ENCODE measurements around the gene FBXO44.
A peak's percentile ranks its signal among the peaks of the same experiment; 100 is the strongest.

The FBXO44 gene

DNA sequence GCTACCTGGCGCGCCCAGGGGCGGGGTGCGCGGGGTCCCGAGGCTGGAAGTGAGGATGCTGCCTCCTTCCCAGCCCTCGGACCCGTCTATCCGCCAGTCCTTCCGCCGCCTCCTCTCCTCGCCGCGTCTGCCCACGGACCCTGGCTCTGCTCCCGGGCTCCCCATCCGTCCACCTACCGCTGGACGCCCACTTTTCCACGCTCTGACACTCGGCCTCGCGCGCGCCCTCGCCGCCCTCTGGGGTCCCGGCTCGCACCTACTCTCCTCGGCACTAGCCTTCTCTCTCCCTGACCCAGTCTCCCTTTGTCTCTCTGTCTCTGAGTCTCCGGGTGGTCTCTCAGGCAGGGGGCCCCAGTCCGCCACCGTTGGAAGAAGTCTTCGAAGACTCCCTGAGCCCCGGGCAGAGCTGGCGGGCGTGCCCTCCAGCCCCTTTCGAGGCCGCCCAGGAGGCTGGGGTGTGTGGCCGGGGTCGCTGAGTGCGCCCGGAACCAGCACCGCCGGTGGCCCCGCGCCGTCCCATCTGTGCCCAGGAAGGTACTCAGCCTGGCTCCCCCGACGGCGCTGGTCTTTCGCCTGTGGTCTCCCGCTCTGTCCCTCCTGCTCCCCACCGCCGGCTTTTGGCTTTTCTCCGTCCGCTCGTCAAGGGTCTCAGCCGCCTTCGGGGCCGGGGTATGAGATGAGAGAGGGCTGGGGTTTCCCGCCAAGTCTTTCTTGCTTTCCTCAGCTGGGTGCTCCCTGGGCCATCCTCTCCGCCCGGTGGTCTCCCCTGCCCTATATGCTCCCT, 37.4 kb downstream of the FBXO44 start:
- no peak for DNase-seq

DNA sequence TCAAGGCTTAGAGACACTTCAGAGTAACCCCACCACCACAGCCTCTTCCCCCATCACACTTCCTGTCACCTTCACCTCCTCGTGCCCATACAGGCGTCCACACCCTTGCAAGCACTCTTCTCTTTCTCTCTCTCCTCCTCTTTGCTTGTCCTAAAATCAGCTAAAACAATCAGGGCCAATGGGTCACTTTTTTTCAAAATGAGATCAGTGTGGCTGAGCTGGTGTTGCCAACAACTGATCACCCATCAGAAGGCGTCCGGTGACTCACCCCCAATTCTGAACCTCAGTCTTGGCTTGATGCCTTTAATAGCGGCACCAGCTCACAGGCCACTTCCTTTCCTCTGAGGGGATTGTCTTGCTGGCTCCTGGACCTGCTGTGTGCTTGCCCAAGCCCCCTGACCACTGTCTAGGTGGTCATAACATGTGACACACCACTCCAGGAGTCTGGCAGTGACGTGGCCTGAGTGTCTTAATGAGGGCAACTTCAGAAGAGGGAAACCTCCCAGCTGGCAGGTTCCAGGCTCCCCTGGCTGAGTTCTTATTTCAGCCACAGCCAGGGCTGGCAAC, 38.4 kb downstream of the FBXO44 start:
- DNase-seq: peak; percentile 41

DNA sequence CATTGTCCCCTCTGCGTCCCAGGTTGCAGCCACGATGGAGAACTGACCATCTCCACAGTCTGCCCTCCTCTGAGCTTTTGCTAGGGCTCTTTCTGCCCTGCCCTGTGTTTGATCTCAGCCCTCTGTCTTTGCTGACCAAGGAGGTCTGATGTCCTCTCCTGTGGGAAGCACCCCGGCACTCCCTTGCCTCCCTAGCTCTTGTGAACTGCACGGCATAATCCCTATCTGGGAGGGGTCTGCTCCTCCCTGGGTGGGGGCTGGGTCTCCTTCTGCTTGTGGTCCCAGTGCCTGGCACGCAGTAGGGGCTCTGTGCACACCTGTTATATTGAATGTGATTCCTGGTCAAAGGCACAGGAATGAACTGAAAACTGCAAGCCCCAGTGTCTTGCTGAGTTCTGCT, 39.2 kb downstream of the FBXO44 start:
- no peak for DNase-seq

DNA sequence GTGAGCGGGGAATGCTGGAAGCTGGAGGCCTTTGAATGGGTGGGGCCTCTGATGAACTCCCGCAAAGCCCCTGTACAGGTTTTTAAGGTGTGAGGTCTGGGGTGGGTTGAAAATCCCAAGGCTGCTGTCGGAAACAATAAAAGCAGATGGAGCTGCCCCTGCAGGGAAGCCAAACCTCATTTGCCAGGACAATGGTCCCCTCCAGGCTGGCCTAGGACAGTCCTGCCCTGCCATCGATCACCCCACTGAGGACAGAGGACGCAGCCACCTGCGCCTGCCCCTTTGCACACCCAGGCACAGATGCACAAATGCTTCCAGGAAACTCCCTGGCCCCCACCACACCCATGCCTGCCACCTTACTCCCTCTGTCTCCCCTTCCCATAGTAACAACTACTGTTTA, 41.2 kb downstream of the FBXO44 start:
- DNase-seq: no peak

DNA sequence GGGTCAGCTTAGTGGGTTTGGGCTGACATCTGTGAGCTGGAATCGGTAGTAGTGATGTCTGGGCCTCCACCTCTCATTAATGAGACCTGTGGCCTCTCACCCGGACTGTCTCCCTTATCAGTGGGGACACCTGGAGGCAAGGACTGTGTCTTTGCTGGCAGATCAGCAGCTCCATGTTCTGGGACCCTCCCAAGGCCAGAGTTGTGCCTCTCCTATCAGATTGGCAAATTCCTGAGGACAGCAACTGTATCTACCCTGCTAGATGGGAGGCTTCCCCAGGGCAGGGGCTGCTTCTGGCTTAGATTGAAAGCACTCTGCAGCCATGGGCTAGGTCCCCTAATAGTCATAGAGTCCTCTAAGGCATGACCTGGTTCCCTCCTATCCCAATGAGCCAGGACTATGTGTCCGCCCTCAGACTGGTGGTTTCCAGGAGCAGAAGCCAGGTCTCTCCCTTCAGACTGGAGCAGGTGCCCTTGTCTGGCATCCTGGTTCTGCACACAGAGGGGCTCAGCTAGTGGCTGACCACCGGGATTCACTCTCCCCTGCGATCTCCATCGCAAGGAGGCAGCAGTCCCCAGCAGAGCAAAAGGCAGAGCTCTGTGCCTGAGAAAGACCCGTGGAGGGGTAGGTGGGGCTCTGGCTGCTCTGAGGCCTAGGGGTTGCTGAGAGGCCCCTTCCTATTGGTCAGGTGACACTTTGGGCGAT, 42.7 kb downstream of the FBXO44 start:
- DNase-seq: no peak

DNA sequence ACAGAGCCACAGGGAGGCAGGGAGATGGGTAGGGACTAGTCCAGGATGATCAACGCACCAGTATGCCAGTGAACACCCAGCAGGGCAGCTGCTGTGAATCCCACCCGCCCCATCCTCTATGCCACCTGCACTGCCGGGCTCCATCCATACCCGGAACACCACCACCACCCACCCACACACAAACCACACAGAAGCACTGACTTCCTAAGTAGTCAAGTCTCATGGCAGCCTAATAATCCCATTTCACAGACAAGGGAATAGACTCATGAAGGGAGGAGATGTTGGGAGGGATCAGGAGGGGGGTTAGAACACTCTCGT, 43.2 kb downstream of the FBXO44 start:
- no peak for DNase-seq

DNA sequence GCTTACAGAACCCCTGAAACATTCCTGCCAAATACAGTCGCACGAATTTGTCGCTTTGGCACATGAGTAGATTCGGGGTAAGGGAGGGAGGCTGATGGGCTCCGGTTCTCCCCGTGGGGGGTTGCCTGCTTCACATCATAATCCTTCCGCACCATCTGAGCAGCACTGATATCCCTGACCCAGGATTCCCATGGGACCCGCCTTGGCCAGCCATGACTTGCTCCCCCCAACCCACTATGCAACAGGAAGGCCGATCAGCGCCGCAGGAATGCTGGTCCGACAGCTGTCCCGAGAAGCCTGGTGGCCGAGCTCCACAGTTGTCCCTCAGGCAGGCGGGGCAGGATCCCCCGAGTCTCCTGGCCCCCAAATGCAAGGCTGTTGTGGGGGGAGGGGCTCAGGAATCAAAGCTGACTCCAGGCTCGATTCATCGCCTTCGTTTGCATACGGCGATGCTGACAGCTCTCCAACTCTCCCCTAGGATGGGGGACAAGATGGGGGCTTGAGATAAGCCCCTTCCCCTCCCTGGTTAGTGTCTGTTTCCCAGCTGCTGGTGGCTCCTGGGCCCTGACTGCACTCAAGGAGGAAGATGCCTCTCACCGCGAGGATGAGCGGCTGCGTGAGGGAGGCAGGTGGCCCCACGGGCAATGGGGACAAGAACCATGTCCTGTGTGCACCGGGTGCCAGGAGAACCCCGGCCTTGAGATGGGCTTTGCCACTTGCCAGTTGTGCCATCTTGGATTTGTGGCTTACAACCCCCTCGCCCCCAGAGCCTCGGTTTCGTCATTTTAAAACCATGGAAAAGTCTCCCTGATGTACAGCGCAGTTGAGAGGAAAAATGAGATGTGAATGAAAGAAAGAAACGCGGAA, 46.2 kb downstream of the FBXO44 start:
- no peak for DNase-seq

GRCh38 chr1:11701551-11701961, 46.9 kb downstream of the FBXO44 start:
- no peak for DNase-seq

DNA sequence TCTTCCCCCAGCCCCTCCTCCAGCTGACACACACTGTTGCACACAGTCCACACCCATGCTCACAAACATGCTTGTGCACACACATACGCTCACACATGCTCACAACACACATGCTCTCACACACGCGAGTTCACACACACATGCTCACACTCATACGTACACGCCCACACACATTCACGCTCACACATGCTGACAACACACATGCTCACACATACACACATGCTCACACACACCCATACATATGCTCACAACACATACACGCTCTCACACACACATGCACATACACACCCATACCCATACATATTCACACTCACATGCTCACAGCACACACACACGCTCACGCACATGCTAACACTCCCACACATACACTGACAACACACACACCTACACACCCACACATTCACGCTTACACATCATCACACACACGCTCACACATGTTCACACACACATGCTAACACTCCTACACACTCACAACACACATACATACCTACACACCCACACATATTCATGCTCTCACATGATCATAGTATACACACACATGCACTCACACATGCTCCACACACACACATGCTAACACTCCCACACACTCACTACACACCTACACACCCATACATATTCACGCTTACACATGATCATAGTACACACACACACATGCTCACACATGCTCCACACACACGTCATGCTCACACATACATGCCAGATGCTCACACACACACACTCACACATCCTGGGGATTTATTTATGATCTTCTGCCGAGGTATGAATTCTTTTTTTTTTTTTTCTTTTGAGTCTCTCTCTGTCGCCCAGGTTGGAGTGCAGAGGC, 47.5 kb downstream of the FBXO44 start:
- no peak for DNase-seq

- DNase-seq: no peak
These were observed 48.9 kb downstream of the FBXO44 start for GRCh38 chr1:11703357-11704193.

GRCh38 chr1:11704194-11704529, 49.5 kb downstream of the FBXO44 start:
- no peak for DNase-seq

GRCh38 chr1:11704691-11705475, 50.2 kb downstream of the FBXO44 start:
- no peak for DNase-seq

GRCh38 chr1:11705596-11705995, 50.9 kb downstream of the FBXO44 start:
- DNase-seq: no peak

GRCh38 chr1:11706292-11706691, 51.6 kb downstream of the FBXO44 start:
- DNase-seq: no peak

DNA sequence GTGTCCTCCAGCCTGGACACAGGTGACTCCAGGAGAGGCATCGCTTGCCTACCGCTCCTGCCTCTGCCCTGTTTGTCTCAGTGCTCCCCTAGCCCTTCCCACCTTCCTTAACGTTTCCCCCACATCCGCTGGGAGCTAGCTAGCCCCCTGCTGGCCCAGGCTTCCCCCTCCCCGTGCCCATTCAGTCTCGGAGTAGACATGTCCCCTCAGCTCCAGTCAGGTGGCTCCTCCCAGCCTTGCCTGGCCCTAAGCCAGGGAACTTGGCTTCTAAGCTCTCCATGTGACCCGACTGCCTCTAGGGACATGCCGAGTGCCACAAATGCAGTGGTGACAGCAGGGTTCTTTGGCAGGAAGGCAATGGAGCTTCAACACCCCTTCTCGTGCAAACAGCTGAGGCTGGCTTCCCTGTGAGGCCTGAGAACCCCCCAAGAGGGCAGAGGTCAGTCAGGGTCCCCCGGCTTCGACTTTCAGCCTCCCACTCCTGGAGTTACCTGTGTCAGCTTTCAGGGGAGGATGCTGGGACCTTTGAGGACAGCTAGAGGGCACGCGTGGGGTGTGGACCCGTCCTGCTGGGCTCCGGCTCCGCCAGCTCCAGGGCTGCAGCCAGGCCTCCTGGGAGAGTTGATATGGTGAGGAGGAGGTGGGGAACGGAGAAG, 53.1 kb downstream of the FBXO44 start:
- DNase-seq: no peak

DNA sequence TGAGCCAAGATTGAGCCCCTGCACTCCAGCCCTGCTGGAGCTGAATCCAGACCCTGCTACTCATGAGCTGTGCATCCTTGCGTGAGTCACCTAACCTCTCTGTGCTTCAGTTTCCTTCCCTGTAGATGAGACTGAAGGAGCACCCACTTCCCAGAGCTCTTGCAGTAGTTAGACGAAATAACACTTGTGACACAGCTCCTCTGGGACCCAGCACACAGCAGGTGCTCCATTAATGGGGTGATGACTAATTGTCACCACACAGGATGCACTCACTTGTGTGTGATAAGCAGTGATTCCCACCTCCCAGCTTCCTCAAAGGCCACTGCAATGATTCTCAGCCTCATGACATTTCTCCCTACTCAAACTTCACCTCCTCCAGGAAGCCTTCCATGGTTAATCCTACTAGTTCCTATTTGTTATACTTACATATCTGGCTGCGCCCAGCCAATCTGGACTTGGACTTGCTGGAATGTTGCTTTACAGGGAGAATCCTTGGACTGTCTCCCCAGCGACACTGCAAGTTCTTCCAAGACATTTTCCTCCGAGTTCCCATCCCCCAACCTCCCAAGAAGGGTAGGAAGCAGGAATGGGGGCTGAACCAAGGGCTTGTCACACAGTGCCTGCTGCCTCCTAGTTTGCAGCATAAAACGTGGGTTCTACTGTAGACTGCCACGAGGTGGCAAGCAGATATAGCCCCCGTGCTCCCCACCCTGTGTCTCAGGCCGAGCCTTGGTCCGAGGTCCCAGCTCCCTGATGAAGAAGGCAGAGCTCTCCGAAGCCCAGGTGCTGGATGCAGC, 54.1 kb downstream of the FBXO44 start:
- no peak for DNase-seq

DNA sequence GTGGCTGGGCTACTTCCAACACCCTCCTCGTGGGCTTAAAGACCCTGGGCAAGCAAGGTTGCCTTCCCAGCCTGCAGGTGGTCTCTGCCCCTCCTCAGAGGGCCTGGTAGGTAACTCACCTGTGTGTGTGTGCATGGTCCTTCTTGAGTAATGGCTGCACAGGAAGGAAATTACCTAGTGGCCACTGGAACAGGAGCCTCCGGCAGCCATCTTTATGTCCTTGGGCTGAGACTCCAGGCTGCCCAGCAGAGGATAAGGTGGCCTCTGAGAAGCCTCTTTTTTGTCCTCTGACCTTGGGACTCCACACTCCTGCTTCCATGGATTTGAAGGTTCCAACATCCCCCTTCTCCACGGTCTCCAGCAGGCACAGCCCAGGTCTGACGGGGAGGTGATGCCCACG, 56.8 kb downstream of the FBXO44 start:
- DNase-seq: no peak

- no peak for DNase-seq
These were observed 57.6 kb downstream of the FBXO44 start for GRCh38 chr1:11712285-11712684.

Data from CD4-positive, alpha-beta T cell treated with Interferon gamma for 1 hour (primary cell).